H9 (cell line): ENCODE measurements around the gene IRF7. TPM values are rescaled to one million over a fixed set of nuclear protein-coding genes. Genes with fewer than 3 reads are reported as not detected.

Experiments
- DNase-seq: peaks from one replicate; pipeline ENCODE4 v3.0.0-alpha.2; 2017
- H2AFZ ChIP-seq: one replicate; pipeline ENCODE4 v1.6.1; 2013; ENCODE audit warnings: mild to moderate bottlenecking, low read length, control low read depth, moderate library complexity
- H2AK5ac ChIP-seq: 2 replicates; pipeline ENCODE4 v1.6.1; 2013; ENCODE audit warnings: low read length, control low read depth, mixed read lengths; ENCODE audit not compliant: insufficient read length
- H2BK120ac ChIP-seq: one replicate; pipeline ENCODE4 v1.6.1; 2013; ENCODE audit warnings: low read depth, mild to moderate bottlenecking, low read length, control low read depth, inconsistent platforms; ENCODE audit not compliant: poor library complexity, severe bottlenecking
- H2BK12ac ChIP-seq: 2 replicates; pipeline ENCODE4 v1.6.1; 2013; ENCODE audit warnings: low read length, control low read depth, mixed read lengths, low read depth; ENCODE audit not compliant: insufficient read length
- H2BK15ac ChIP-seq: 2 replicates; pipeline ENCODE4 v1.6.1; 2013; ENCODE audit warnings: low read depth, low read length, control low read depth
- H2BK20ac ChIP-seq: one replicate; pipeline ENCODE4 v1.6.1; 2013; ENCODE audit warnings: low read depth, mild to moderate bottlenecking, low read length, control low read depth, inconsistent platforms; ENCODE audit not compliant: poor library complexity, severe bottlenecking
- H2BK5ac ChIP-seq: 2 replicates; pipeline ENCODE4 v1.6.1; 2013; ENCODE audit warnings: low read length, control low read depth, mixed read lengths; ENCODE audit not compliant: insufficient read length
- H3K14ac ChIP-seq: 2 replicates; pipeline ENCODE4 v1.6.1; 2013; ENCODE audit warnings: low read length, control low read depth; ENCODE audit not compliant: insufficient read depth
- H3K18ac ChIP-seq: 2 replicates; pipeline ENCODE4 v1.6.1; 2013; ENCODE audit warnings: low read depth, mild to moderate bottlenecking, mixed read lengths, low read length, control low read depth; ENCODE audit not compliant: insufficient read length
- H3K23ac ChIP-seq: 2 replicates; pipeline ENCODE4 v1.6.1; 2013; ENCODE audit warnings: low read length, control low read depth, mixed read lengths, low read depth; ENCODE audit not compliant: insufficient read length
- H3K23me2 ChIP-seq: 2 replicates; pipeline ENCODE4 v1.6.1; 2013; ENCODE audit warnings: low read depth, mild to moderate bottlenecking, mixed read lengths, low read length, control low read depth; ENCODE audit not compliant: insufficient read length, poor library complexity, severe bottlenecking
- H3K27ac ChIP-seq: 2 replicates; pipeline ENCODE4 v1.5.1; 2013; ENCODE audit warnings: low read length, control low read depth, mixed read lengths, low read depth; ENCODE audit not compliant: insufficient read length
- H3K27me3 ChIP-seq: 2 replicates; pipeline ENCODE4 v1.6.1; 2013; ENCODE audit warnings: low read length, control low read depth, inconsistent platforms; ENCODE audit not compliant: insufficient read depth
- H3K4ac ChIP-seq: 2 replicates; pipeline ENCODE4 v1.6.1; 2013; ENCODE audit warnings: low read depth, mild to moderate bottlenecking, control low read depth, inconsistent platforms, low read length, moderate library complexity
- H3K4me1 ChIP-seq: 2 replicates; pipeline ENCODE4 v1.6.1; 2013; ENCODE audit warnings: low read length, control low read depth, inconsistent platforms; ENCODE audit not compliant: insufficient read depth
- H3K4me2 ChIP-seq: 2 replicates; pipeline ENCODE4 v1.6.1; 2013; ENCODE audit warnings: low read length, control low read depth, mixed read lengths; ENCODE audit not compliant: insufficient read length, insufficient read depth
- H3K56ac ChIP-seq: 2 replicates; pipeline ENCODE4 v1.6.1; 2013; ENCODE audit warnings: low read depth, mild to moderate bottlenecking, mixed read lengths, low read length, control low read depth; ENCODE audit not compliant: insufficient read length
- H3K79me1 ChIP-seq: 2 replicates; pipeline ENCODE4 v1.6.1; 2013; ENCODE audit warnings: low read depth, mild to moderate bottlenecking, moderate library complexity, low read length, control low read depth, inconsistent platforms; ENCODE audit not compliant: insufficient read depth, poor library complexity, severe bottlenecking
- H3K79me2 ChIP-seq: 2 replicates; pipeline ENCODE4 v1.6.1; 2013; ENCODE audit warnings: low read length, control low read depth, inconsistent platforms; ENCODE audit not compliant: insufficient read depth
- H3K9ac ChIP-seq: 2 replicates; pipeline ENCODE4 v1.6.1; 2013; ENCODE audit warnings: low read length, control low read depth, mixed read lengths; ENCODE audit not compliant: insufficient read length; ENCODE audit errors: extremely low read depth
- H3K9me3 ChIP-seq: one replicate; pipeline ENCODE4 v1.6.1; 2013; ENCODE audit warnings: low read depth, low read length, inconsistent platforms; ENCODE audit not compliant: control insufficient read depth
- H3T11ph ChIP-seq: one replicate; pipeline ENCODE4 v1.6.1; 2013; ENCODE audit warnings: mild to moderate bottlenecking, low read length, control low read depth, inconsistent platforms
- H4K20me1 ChIP-seq: one replicate; pipeline ENCODE4 v1.6.1; 2013; ENCODE audit not compliant: control insufficient read depth, insufficient read length, insufficient read depth
- H4K5ac ChIP-seq: 2 replicates; pipeline ENCODE4 v1.6.1; 2013; ENCODE audit warnings: low read depth, mild to moderate bottlenecking, mixed read lengths, low read length, control low read depth; ENCODE audit not compliant: insufficient read length
- H4K8ac ChIP-seq: replicated peaks from 2 replicates; pipeline ENCODE4 v1.6.1; 2013; ENCODE audit warnings: low read length, control low read depth, mixed read lengths, low read depth; ENCODE audit not compliant: insufficient read length
- H4K91ac ChIP-seq: 2 replicates; pipeline ENCODE4 v1.6.1; 2013; ENCODE audit warnings: low read depth, mild to moderate bottlenecking, moderate library complexity, mixed read lengths, low read length, control low read depth; ENCODE audit not compliant: insufficient read length
- H3K27ac Mint-ChIP-seq, 3 experiments: 2 replicates in 2 of 3; 3 replicates in 1 of 3; pipeline ENCODE4 v1.8.0; 2020 to 2021; ENCODE audit warnings: mixed read lengths in 3 of 3, mild to moderate bottlenecking in 1 of 3, moderate library complexity in 1 of 3
- H3K27me3 Mint-ChIP-seq: 2 replicates; pipeline ENCODE4 v1.8.0; 2021; ENCODE audit warnings: low read depth, mild to moderate bottlenecking, moderate library complexity, mixed read lengths
- H3K36me3 Mint-ChIP-seq, 3 experiments: 2 replicates in 2 of 3; 3 replicates in 1 of 3; pipeline ENCODE4 v1.8.0; 2020 to 2021; ENCODE audit warnings: low read depth in 3 of 3, mixed read lengths in 3 of 3; ENCODE audit not compliant: insufficient read depth in 1 of 3
- H3K4me1 Mint-ChIP-seq, 2 experiments: 2 replicates each; pipeline ENCODE4 v1.8.0; 2020; ENCODE audit warnings: mixed read lengths in 2 of 2
- H3K4me3 Mint-ChIP-seq, 2 experiments: 2 replicates in 1 of 2; 3 replicates in 1 of 2; pipeline ENCODE4 v1.8.0; 2020 to 2021; ENCODE audit warnings: mild to moderate bottlenecking in 2 of 2, mixed read lengths in 2 of 2, moderate library complexity in 1 of 2
- H3K9me3 Mint-ChIP-seq, 2 experiments: 2 replicates in 1 of 2; 3 replicates in 1 of 2; pipeline ENCODE4 v1.8.0; 2020; ENCODE audit warnings: mild to moderate bottlenecking in 2 of 2, mixed read lengths in 2 of 2, moderate library complexity in 1 of 2
- CTCF ChIP-seq: fragments of 200-600 bp; sonication (generic); conservative IDR thresholded peaks from 3 replicates; pipeline ENCODE4 v1.8.0; 2021; ENCODE audit warnings: antibody characterized with exemption, mild to moderate bottlenecking
- WGBS: extraction: QIAGEN DNeasy Blood & Tissue Kit; methylation state at CpG from one replicate; pipeline ENCODE4 v1.1.7; 2013; ENCODE audit warnings: missing lambda C conversion rate, low lambda C conversion rate, mixed read lengths; ENCODE audit not compliant: insufficient read length; ENCODE audit errors: extremely low coverage; 5-methylcytosine and 5-hydroxymethylcytosine counted together
- total RNA-seq: library from RNA; stranded (reverse); gene quantifications from 2 replicates; pipeline ENCODE4 v1.2.1, GENCODE V29; 2021

IRF7 gene
- total RNA-seq, 1 experiment from 2014 or later: 9.8 TPM

DNA sequence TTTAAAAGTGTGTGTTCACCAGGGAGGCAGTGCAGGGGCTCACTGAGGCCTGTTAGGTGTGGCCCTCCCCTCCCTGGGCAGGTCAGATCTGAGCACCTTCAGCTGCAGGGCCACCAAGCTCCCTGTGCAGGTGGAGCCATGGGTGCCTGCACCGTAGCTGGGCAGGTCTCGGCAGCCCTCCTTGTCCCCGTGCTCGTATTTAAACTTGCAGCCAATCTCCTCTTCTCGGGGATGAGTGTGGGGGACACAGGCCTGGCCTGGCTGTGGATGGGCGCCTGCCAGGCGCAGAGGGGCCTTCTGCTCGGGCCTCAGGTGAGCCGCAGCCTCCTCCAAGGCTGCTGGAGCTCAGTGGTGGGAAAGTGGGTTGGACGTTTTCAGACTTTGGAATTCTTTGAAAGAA lies 20.4 kb downstream of the IRF7 start:
- H3K23ac ChIP-seq: no peak overlapping the region
- H4K5ac ChIP-seq: no peak overlapping the region
- Mint-ChIP-seq H3K27ac (no peak overlapping the region), H3K4me3 (no peak overlapping the region), H3K36me3 (peaks cover 53 to 85% (median 84%) of the 10 kb centered on the region in 3 experiments), H3K9me3 (no peaks in the 10 kb centered on the region; a peak in 1 of 5 replicates), H3K4me1 (no peaks in the 10 kb centered on the region), H3K27me3 (0 out of 2 replicates have a peak, but pooled peaks cover 2% of the 10 kb centered on the region)
- no peak overlapping the region for H2BK12ac ChIP-seq
- no peak overlapping the region for H3K14ac ChIP-seq
- H4K91ac ChIP-seq: no peak overlapping the region
- no peak for TF ChIP-seq CTCF
- H4K8ac ChIP-seq: no peak overlapping the region
- no peak for DNase-seq
- no peaks in the 10 kb centered on the region for H3K27me3 ChIP-seq
- no peak overlapping the region for H2BK20ac ChIP-seq
- H3K79me1 ChIP-seq: no peaks in the 10 kb centered on the region
- WGBS: no CpG with 5 or more reads among the region's 10 CpGs
- no peak overlapping the region for H3K27ac ChIP-seq
- H2AK5ac ChIP-seq: no peak overlapping the region
- H3K4me2 ChIP-seq: no peak overlapping the region
- no peaks in the 10 kb centered on the region for H3K9me3 ChIP-seq
- no peak overlapping the region for H2BK5ac ChIP-seq
- H3T11ph ChIP-seq: no peak overlapping the region
- no peak overlapping the region for H3K9ac ChIP-seq
- no peak overlapping the region for H3K56ac ChIP-seq
- H3K79me2 ChIP-seq: no peaks in the 10 kb centered on the region
- no peak overlapping the region for H2BK15ac ChIP-seq
- no peak overlapping the region for H3K18ac ChIP-seq
- H3K23me2 ChIP-seq: no peaks in the 10 kb centered on the region
- no peak overlapping the region for H2BK120ac ChIP-seq
- H2AFZ ChIP-seq: no peak overlapping the region
- H3K4me1 ChIP-seq: no peaks in the 10 kb centered on the region
- H4K20me1 ChIP-seq: no peaks in the 10 kb centered on the region
- H3K4ac ChIP-seq: no peak overlapping the region
